Hepatocyte (in vitro differentiated cells): Measurements from ENCODE around the gene GOLGA7B. TPM values are rescaled to one million over a fixed set of nuclear protein-coding genes. Genes with fewer than 3 reads are reported as not detected.

Experiments used
- DNase-seq: peaks from one replicate; pipeline ENCODE4 v3.0.0-alpha.2; 2016; ENCODE audit warnings: low spot score
- H2AFZ ChIP-seq: fragments of 200-600 bp; sonication (generic); 2 replicates; pipeline ENCODE4 v1.6.0; 2016; ENCODE audit warnings: antibody characterized with exemption, mild to moderate bottlenecking
- H3K27ac ChIP-seq: fragments of 200-600 bp; sonication (generic); 2 replicates; pipeline ENCODE4 v1.5.1; 2016; ENCODE audit warnings: mild to moderate bottlenecking
- H3K27me3 ChIP-seq: fragments of 200-600 bp; sonication (generic); 2 replicates; pipeline ENCODE4 v1.6.1; 2016
- H3K36me3 ChIP-seq: fragments of 200-600 bp; sonication (generic); replicated peaks from 2 replicates; pipeline ENCODE4 v1.5.1; 2016; ENCODE audit warnings: low read depth; ENCODE audit not compliant: insufficient read depth
- H3K4me1 ChIP-seq: fragments of 200-600 bp; sonication (generic); 2 replicates; pipeline ENCODE4 v1.5.1; 2016; ENCODE audit warnings: mild to moderate bottlenecking, moderate library complexity; ENCODE audit not compliant: insufficient read depth
- H3K4me2 ChIP-seq: fragments of 200-600 bp; sonication (generic); 2 replicates; pipeline ENCODE4 v1.6.0; 2016
- H3K4me3 ChIP-seq: fragments of 200-600 bp; sonication (generic); 2 replicates; pipeline ENCODE4 v1.5.1; 2016; ENCODE audit warnings: mild to moderate bottlenecking
- H3K79me2 ChIP-seq: fragments of 200-600 bp; sonication (generic); 2 replicates; pipeline ENCODE4 v1.6.0; 2017; ENCODE audit warnings: mild to moderate bottlenecking
- H3K9me2 ChIP-seq: fragments of 200-600 bp; sonication (generic); replicated peaks from 2 replicates; pipeline ENCODE4 v1.6.0; 2017; ENCODE audit warnings: mild to moderate bottlenecking; ENCODE audit not compliant: insufficient read depth
- H3K9me3 ChIP-seq: fragments of 200-600 bp; sonication (generic); 2 replicates; pipeline ENCODE4 v1.5.1; 2016; ENCODE audit warnings: low read depth, mild to moderate bottlenecking
- H4K20me1 ChIP-seq: fragments of 200-600 bp; sonication (generic); 2 replicates; pipeline ENCODE4 v1.6.0; 2016; ENCODE audit warnings: mild to moderate bottlenecking; ENCODE audit not compliant: insufficient read depth, poor library complexity, severe bottlenecking
- EZH2 ChIP-seq: fragments of 200-600 bp; sonication (generic); IDR thresholded peaks from 2 replicates; pipeline ENCODE4 v1.6.1; 2016; ENCODE audit warnings: antibody characterized with exemption, mild to moderate bottlenecking, borderline replicate concordance
- EZH2phosphoT487 ChIP-seq: fragments of 200-600 bp; sonication (generic); IDR thresholded peaks from one replicate; pipeline ENCODE4 v1.6.1; 2018; ENCODE audit warnings: antibody characterized with exemption, mild to moderate bottlenecking, low read depth, moderate library complexity; ENCODE audit not compliant: unreplicated experiment, severe bottlenecking
- WGBS: methylation state at CpG from one replicate; pipeline ENCODE4 v1.1.6; 2016; ENCODE audit warnings: low lambda C conversion rate; ENCODE audit errors: missing lambda C conversion rate; 5-methylcytosine and 5-hydroxymethylcytosine counted together
- polyA plus RNA-seq: library from polyadenylated mRNA; unstranded; fragments of >200 nt; fragmentation: Nextera tagmentation; extraction: Ambion mirVana; gene quantifications from 2 replicates; pipeline ENCODE4 v1.2.1, GENCODE V29; 2016
- total RNA-seq: library from RNA; depleted of rRNA; stranded (reverse); fragments of >200 nt; gene quantifications from 2 replicates; pipeline ENCODE4 v1.2.3, GENCODE V29; 2014
- TF ChIP-seq, protein P1 (sequence below): fragments of 200-600 bp; sonication (generic); IDR thresholded peaks from 2 replicates; pipeline ENCODE4 v1.5.1; 2016; ENCODE audit warnings: antibody characterized with exemption, mild to moderate bottlenecking; ENCODE audit not compliant: poor library complexity

The GOLGA7B gene
- total and polyA plus RNA-seq, 2 experiments from 2014 or later = 0.15 to 1.5 TPM

DNA sequence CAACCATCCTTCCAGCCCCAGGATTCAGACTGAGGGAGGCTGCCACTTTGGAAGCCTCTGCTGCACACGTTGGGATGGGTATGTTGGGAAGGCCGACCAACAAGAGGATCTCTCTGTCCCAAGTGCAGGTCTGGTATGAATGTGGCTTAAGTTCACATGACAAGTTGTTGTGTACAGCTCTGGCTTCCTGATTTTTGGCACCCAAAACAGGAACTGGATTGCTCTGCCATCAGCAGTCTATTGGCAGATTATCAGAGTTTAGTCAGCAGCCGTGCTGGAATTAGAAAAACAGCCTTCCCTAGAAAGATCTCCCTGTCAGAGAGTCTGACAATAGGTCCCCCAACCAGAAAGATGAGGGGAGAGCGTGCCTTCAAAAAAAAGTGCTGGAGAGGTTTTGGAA lies 66.9 kb downstream of the GOLGA7B start:
- no peak overlapping the region for H3K4me3 ChIP-seq
- H3K36me3 ChIP-seq = no peaks in the 10 kb centered on the region
- no peak overlapping the region for H3K27ac ChIP-seq
- no peaks in the 10 kb centered on the region for H4K20me1 ChIP-seq
- no peaks in the 10 kb centered on the region for H3K4me1 ChIP-seq
- no peaks in the 10 kb centered on the region for H3K79me2 ChIP-seq
- H3K9me2 ChIP-seq = no peaks in the 10 kb centered on the region
- no peak for DNase-seq
- H3K4me2 ChIP-seq = no peak overlapping the region
- WGBS = 85% methylated on average over 4 of the region's 4 CpGs
- peaks cover 24% of the 10 kb centered on the region for H3K27me3 ChIP-seq
- H3K9me3 ChIP-seq = no peaks in the 10 kb centered on the region
- H2AFZ ChIP-seq = no peak overlapping the region
- TF ChIP-seq EZH2 = no peak
- no peak for TF ChIP-seq EZH2phosphoT487
- TF ChIP-seq, protein P1, sequence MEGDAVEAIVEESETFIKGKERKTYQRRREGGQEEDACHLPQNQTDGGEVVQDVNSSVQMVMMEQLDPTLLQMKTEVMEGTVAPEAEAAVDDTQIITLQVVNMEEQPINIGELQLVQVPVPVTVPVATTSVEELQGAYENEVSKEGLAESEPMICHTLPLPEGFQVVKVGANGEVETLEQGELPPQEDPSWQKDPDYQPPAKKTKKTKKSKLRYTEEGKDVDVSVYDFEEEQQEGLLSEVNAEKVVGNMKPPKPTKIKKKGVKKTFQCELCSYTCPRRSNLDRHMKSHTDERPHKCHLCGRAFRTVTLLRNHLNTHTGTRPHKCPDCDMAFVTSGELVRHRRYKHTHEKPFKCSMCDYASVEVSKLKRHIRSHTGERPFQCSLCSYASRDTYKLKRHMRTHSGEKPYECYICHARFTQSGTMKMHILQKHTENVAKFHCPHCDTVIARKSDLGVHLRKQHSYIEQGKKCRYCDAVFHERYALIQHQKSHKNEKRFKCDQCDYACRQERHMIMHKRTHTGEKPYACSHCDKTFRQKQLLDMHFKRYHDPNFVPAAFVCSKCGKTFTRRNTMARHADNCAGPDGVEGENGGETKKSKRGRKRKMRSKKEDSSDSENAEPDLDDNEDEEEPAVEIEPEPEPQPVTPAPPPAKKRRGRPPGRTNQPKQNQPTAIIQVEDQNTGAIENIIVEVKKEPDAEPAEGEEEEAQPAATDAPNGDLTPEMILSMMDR = no peak

GRCh38 chr10:97919012-97919411 lies 69.4 kb downstream of the GOLGA7B start:
- Histone ChIP-seq H3K27ac (no peak overlapping the region), H4K20me1 (no peaks in the 10 kb centered on the region), H3K27me3 (peaks cover 24% of the 10 kb centered on the region), H3K79me2 (no peaks in the 10 kb centered on the region), H3K9me3 (no peaks in the 10 kb centered on the region), H3K4me2 (no peak overlapping the region), H3K9me2 (no peaks in the 10 kb centered on the region), H2AFZ (no peak overlapping the region), H3K36me3 (no peaks in the 10 kb centered on the region), H3K4me3 (no peak overlapping the region), H3K4me1 (no peaks in the 10 kb centered on the region)
- no peak for TF ChIP-seq EZH2
- TF ChIP-seq, protein P1 = no peak
- no peak for TF ChIP-seq EZH2phosphoT487
- 74% methylated on average over 3 of the region's 3 CpGs for WGBS
- DNase-seq = no peak

DNA sequence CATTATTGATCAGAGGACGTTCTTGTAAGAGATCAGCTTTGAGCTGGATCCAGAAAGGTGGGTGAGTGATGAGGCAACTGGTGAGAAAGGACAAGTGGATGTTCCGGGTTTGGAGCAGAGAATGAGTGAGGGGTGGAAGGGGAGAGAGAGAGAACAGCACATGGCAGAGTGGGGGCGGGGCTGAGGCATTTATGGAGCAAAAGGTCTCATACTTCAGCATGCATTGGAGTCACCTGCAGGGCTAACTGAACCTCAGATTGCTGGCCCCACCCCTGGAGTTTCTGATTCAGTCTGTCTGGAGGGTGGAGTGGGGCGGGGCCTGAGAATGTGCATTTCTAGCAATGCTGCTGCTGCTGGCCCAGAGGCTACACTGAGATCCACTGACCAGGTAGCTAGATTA lies 71.2 kb downstream of the GOLGA7B start:
- Histone ChIP-seq H3K9me3 (no peaks in the 10 kb centered on the region), H3K27me3 (peaks cover 24% of the 10 kb centered on the region), H3K27ac (no peak overlapping the region), H3K4me1 (no peaks in the 10 kb centered on the region), H3K36me3 (no peaks in the 10 kb centered on the region), H3K79me2 (no peaks in the 10 kb centered on the region), H3K9me2 (no peaks in the 10 kb centered on the region), H3K4me2 (no peak overlapping the region), H2AFZ (no peak overlapping the region), H3K4me3 (no peak overlapping the region), H4K20me1 (no peaks in the 10 kb centered on the region)
- TF ChIP-seq, protein P1 = no peak
- no peak for TF ChIP-seq EZH2phosphoT487
- TF ChIP-seq EZH2 = no peak
- WGBS = 51% methylated on average over 4 of the region's 4 CpGs
- no peak for DNase-seq

Other genes starting within 250 kb of the GOLGA7B start
- 8.5 and 10.6 TPM in 2 replicates for gene MORN4, start 216.3 kb upstream of the GOLGA7B start, total RNA-seq
- 15.6 and 18.4 TPM in 2 replicates for gene MORN4, start 216.3 kb upstream of the GOLGA7B start, polyA plus RNA-seq
- 25.9 and 26.5 TPM in 2 replicates for gene PI4K2A, start 209.2 kb upstream of the GOLGA7B start, total RNA-seq
- 19.6 and 22.4 TPM in 2 replicates for gene PI4K2A, start 209.2 kb upstream of the GOLGA7B start, polyA plus RNA-seq
- 23.8 and 26.4 TPM in 2 replicates for gene AVPI1, start 162.6 kb upstream of the GOLGA7B start, total RNA-seq
- gene AVPI1, start 162.6 kb upstream of the GOLGA7B start, polyA plus RNA-seq = 28.5 and 34.1 TPM in 2 replicates
- gene MARVELD1, start 136.1 kb upstream of the GOLGA7B start, total RNA-seq = 25.4 and 29.5 TPM in 2 replicates
- gene MARVELD1, start 136.1 kb upstream of the GOLGA7B start, polyA plus RNA-seq = 52.5 and 53.1 TPM in 2 replicates
- gene ZFYVE27, start 112.7 kb upstream of the GOLGA7B start, total RNA-seq = 20.1 and 24.9 TPM in 2 replicates
- 30.3 and 31.9 TPM in 2 replicates for gene ZFYVE27, start 112.7 kb upstream of the GOLGA7B start, polyA plus RNA-seq
- 17.2 and 18.5 TPM in 2 replicates for gene SFRP5, start 77.8 kb upstream of the GOLGA7B start, total RNA-seq
- gene SFRP5, start 77.8 kb upstream of the GOLGA7B start, polyA plus RNA-seq = 36.6 and 48.9 TPM in 2 replicates
- 0.47 and 0.84 TPM in 2 replicates for gene CRTAC1, start 180.8 kb downstream of the GOLGA7B start, total RNA-seq
- 0.76 and 1.6 TPM in 2 replicates for gene CRTAC1, start 180.8 kb downstream of the GOLGA7B start, polyA plus RNA-seq